ENCODE measurements around the gene RBBP4. TPM values are rescaled to one million over a fixed set of nuclear protein-coding genes. Genes with fewer than 3 reads are reported as not detected.
"Not testable (repeated sequence)": the region's sequence is repeated elsewhere in the genome, so short reads cannot be mapped to it uniquely, and the experiment has no call there.

Gene RBBP4
- total RNA-seq, 1 donor from 2014 or later: 325 TPM

DNA sequence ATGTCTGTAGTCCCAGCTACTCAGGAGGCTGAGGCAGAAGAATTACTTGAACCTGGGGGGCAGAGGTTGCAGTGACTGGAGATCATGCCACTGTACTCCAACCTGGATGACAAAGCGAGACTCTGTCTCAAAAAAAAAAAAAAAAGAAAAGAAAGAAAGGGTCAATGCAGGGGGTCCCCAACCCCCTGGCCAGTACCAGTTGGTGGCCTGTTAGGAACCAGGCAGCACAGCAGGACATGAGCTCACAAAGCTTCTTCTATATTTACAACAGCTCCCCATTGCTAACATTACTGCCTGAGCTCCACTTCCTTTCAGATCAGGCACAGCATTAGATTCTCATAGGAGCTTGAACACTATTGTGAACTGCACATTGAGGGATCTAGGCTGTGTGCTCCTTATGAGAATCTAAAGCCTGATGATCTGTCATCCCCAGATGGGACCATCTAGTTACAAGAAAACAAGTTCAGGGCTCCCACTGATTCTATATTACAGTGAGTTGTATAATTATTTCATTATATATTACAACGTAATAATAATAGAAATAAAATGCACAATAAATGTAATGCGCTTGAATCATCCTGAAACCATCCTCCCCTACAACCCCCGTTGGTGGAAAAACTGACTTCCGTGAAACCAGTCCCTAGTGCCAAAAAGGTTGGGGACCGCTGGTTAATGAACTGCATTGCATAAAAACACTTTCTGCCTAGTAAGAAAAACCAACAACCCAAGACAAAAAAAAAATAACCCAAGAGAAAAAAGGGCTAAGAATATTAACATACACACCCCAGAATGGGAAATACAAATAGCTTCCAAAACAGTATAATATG, 3.5 kb upstream of the RBBP4 start:
- intact Hi-C loops (cut with micrococcal nuclease): no loop called here
- Mint-ChIP-seq H3K27ac (peak overlapping the region; percentile 34), H3K36me3 (ENCODE audit: low read depth) (peaks cover 31% of the 10 kb centered on the region), H3K27me3 (ENCODE audit: low read depth) (no peaks in the 10 kb centered on the region), H3K9me3 (no peaks in the 10 kb centered on the region), H3K4me3 (ENCODE audit: low read depth) (peak overlapping the region; percentile 76), H3K4me1 (ENCODE audit: low read depth) (peaks cover 21% of the 10 kb centered on the region)
- DNase-seq (ENCODE audit: low spot score): no peak

DNA sequence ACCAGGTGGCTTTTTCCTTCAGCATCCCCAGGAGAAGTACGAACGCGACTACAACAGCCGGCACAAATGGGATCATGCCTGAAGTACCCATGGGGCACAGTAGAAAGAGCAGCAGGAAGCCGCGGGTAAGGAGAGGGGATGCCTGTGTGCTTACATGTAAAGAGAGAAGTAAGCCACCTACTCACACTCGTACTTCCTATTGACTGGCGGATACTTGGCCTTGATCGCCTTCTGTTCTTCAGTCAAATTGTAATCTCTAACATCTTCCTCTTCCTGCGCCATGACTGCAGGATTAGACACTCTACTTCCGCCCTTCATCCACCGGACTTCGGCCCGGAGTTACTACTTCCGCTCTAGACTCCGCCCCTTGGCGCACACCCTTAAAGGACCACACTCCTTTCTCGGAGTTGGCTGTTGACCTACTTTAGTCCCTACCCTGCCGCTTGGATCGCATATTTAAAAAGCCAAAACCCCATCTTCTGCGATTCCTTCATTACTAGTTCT, 708 bp upstream of the RBBP4 start, which contains the start of gene ZBTB8OS:
ZBTB8OS (minus strand) TSS at position 303 of the 504 bp plus-strand sequence; CDS start at position 282, 21 bp downstream.
- H3K4me3 Mint-ChIP-seq (ENCODE audit: low read depth): peak within 1 kb of the TSS; percentile 93
- intact Hi-C loops (cut with micrococcal nuclease): loop anchor here (1.0 to 2.0 kb wide), 6 partner anchors 27 to 578 kb away; partner anchors contain the start of genes S100PBP, TMEM39B, TXLNA and YARS1
- peaks cover 33% of the 10 kb centered on the region for H3K4me1 Mint-ChIP-seq (ENCODE audit: low read depth)
- H3K27me3 Mint-ChIP-seq (ENCODE audit: low read depth): no peaks in the 10 kb centered on the region
- peak; percentile 86 for DNase-seq (ENCODE audit: low spot score)
- peaks cover 51% of the 10 kb centered on the region for H3K36me3 Mint-ChIP-seq (ENCODE audit: low read depth)
- peak within 1 kb of the TSS; percentile 100 for H3K27ac Mint-ChIP-seq
- H3K9me3 Mint-ChIP-seq: no peaks in the 10 kb centered on the region

DNA sequence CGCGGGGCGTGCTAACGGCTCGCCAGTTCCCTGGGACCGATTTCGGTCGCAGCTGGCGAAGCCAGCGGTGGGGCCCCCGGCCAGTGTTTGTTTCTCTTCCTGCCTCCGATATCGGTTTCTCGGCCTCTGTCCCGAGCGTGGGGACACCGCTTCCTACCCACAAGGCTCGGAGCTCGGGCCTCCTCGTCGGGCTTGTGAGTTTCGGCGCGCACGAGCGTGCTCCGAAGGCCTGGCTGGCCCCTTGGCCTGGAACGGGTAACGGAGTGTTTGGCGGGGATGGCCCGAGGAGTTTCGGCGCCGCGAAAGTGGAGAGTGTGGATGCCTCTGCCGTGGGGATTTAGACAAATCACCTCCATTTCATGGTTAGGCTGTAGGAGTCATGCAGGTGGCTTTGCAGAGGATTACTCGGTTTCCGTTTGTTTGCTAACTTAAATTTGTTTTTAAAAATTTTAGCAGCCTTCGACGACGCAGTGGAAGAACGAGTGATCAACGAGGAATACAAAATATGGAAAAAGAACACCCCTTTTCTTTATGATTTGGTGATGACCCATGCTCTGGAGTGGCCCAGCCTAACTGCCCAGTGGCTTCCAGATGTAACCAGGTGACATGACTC, 559 bp downstream of the RBBP4 start:
- peak overlapping the region; percentile 93 for H3K4me3 Mint-ChIP-seq (ENCODE audit: low read depth)
- no peaks in the 10 kb centered on the region for H3K27me3 Mint-ChIP-seq (ENCODE audit: low read depth)

DNA sequence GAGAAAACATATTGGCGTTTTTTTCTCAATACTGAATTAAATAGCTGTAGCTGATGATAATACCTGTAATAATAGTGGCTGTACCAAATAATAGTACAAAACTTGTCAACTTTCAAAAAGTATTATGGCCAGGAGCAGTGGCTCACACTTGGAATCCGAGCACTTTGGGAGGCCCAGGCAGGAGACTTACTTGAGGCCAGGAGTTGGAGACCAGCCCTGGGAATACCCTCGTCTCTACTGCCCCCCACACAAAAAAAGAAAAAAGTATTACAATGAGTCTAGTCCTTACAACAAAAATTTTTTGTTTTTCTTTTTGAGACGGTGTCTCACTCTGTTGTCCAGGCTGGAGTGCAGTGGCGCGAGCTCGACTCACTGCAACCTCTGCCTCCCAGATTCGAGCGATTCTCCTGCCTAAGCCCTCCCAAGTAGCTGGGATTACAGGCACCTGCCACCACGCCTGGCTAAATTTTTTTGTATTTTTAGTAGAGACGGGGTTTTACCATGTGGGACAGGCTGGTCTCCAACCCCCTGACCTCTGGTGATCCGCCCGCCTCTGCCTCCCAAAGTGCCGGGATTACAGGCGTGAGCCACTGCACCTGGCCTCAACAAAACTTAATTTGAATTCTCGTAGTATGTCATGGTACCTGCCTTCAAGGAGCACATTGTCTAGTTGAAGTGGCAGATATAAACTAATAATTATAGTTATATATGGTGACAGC, 1.4 kb downstream of the RBBP4 start:
- Mint-ChIP-seq H3K9me3 (no peaks in the 10 kb centered on the region), H3K36me3 (ENCODE audit: low read depth) (peaks cover 63% of the 10 kb centered on the region), H3K4me1 (ENCODE audit: low read depth) (peaks cover 41% of the 10 kb centered on the region), H3K27me3 (ENCODE audit: low read depth) (no peaks in the 10 kb centered on the region), H3K4me3 (ENCODE audit: low read depth) (peak overlapping the region; percentile 93), H3K27ac (peak overlapping the region; percentile 100)
- DNase-seq (ENCODE audit: low spot score): no peak
- intact Hi-C loops (cut with micrococcal nuclease): no loop called here

More for the DNA sequence above, 559 bp downstream of the RBBP4 start:
- H3K27ac Mint-ChIP-seq: peak overlapping the region; percentile 100
- peaks cover 54% of the 10 kb centered on the region for H3K36me3 Mint-ChIP-seq (ENCODE audit: low read depth)
- intact Hi-C loops (cut with micrococcal nuclease): loop anchor here (2.0 kb wide), 4 partner anchors 29 to 473 kb away; partner anchors contain the start of genes S100PBP, TXLNA and YARS1
- H3K4me1 Mint-ChIP-seq (ENCODE audit: low read depth): peaks cover 38% of the 10 kb centered on the region
- no peak for DNase-seq (ENCODE audit: low spot score)
- H3K9me3 Mint-ChIP-seq: no peaks in the 10 kb centered on the region

- no peak for DNase-seq (ENCODE audit: low spot score)
- H3K9me3 Mint-ChIP-seq: no peaks in the 10 kb centered on the region
- intact Hi-C loops (cut with micrococcal nuclease): no loop called here
- no peaks in the 10 kb centered on the region for H3K27me3 Mint-ChIP-seq (ENCODE audit: low read depth)
- no peak overlapping the region for H3K27ac Mint-ChIP-seq
- H3K4me1 Mint-ChIP-seq (ENCODE audit: low read depth): peaks cover 21% of the 10 kb centered on the region
- no peak overlapping the region for H3K4me3 Mint-ChIP-seq (ENCODE audit: low read depth)
- peaks cover 73% of the 10 kb centered on the region for H3K36me3 Mint-ChIP-seq (ENCODE audit: low read depth)
Measured at GRCh38 chr1:32659581-32659980, 8.6 kb downstream of the RBBP4 start.

GRCh38 chr1:32665915-32666314, 14.9 kb downstream of the RBBP4 start:
- H3K4me3 Mint-ChIP-seq (ENCODE audit: low read depth): no peak overlapping the region
- no peaks in the 10 kb centered on the region for H3K27me3 Mint-ChIP-seq (ENCODE audit: low read depth)
- no peaks in the 10 kb centered on the region for H3K9me3 Mint-ChIP-seq
- DNase-seq (ENCODE audit: low spot score): no peak
- peaks cover 5% of the 10 kb centered on the region for H3K4me1 Mint-ChIP-seq (ENCODE audit: low read depth)
- peaks cover 68% of the 10 kb centered on the region for H3K36me3 Mint-ChIP-seq (ENCODE audit: low read depth)
- intact Hi-C loops (cut with micrococcal nuclease): no loop called here
- no peak overlapping the region for H3K27ac Mint-ChIP-seq

DNA sequence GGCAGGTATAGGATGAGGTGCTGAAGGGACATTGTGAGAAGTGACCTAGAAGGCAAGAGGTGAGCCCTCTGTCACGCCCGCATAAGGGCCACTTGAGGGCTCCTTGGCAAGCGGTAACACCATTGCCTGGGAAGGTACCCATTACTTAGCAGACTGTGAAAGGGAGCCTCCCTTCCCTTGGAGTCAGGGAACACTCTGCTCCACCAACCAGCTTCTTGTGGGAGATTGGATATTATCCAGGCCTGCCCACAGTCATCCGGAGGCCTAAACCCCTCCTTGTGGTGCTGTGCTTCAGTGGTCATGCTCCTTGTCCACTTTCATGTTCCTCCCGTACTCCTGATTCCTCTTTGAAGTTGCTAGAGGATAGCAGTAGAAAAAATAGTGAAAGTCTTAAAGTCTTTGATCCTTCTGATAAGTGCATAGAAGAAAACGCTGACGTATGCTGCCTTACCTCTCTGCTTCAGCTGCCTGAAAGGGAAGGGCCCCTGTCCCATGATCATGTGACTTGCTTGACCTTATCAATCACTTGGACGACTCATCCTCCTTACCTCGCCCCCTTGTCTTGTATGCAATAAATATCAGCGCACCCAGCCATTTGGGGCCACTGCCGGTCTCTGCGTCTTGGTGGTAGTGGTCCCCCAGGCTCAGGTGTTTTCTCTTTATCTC, 16.0 kb downstream of the RBBP4 start:
- Mint-ChIP-seq H3K27ac (no peak overlapping the region), H3K36me3 (ENCODE audit: low read depth) (peaks cover 66% of the 10 kb centered on the region), H3K4me1 (ENCODE audit: low read depth) (peaks cover 5% of the 10 kb centered on the region), H3K9me3 (no peaks in the 10 kb centered on the region), H3K27me3 (ENCODE audit: low read depth) (no peaks in the 10 kb centered on the region), H3K4me3 (ENCODE audit: low read depth) (no peak overlapping the region)
- intact Hi-C loops (cut with micrococcal nuclease): no loop called here
- no peak for DNase-seq (ENCODE audit: low spot score)

- DNase-seq (ENCODE audit: low spot score); H3K27me3 Mint-ChIP-seq (ENCODE audit: low read depth); intact Hi-C loops (cut with micrococcal nuclease); H3K4me1 Mint-ChIP-seq (ENCODE audit: low read depth); H3K4me3 Mint-ChIP-seq (ENCODE audit: low read depth); H3K9me3 Mint-ChIP-seq; H3K27ac Mint-ChIP-seq: not testable (repeated sequence)
- peaks cover 77% of the 10 kb centered on the region for H3K36me3 Mint-ChIP-seq (ENCODE audit: low read depth)
Measured at GRCh38 chr1:32668716-32669115, 17.7 kb downstream of the RBBP4 start.

GRCh38 chr1:32676945-32677344, 25.9 kb downstream of the RBBP4 start:
- no peak overlapping the region for H3K27ac Mint-ChIP-seq
- intact Hi-C loops (cut with micrococcal nuclease): no loop called here
- H3K27me3 Mint-ChIP-seq (ENCODE audit: low read depth): no peaks in the 10 kb centered on the region
- no peak overlapping the region for H3K4me3 Mint-ChIP-seq (ENCODE audit: low read depth)
- no peaks in the 10 kb centered on the region for H3K9me3 Mint-ChIP-seq
- peaks cover 7% of the 10 kb centered on the region for H3K4me1 Mint-ChIP-seq (ENCODE audit: low read depth)
- DNase-seq (ENCODE audit: low spot score): no peak
- peaks cover 81% of the 10 kb centered on the region for H3K36me3 Mint-ChIP-seq (ENCODE audit: low read depth)

- intact Hi-C loops (cut with micrococcal nuclease); H3K27ac Mint-ChIP-seq: not testable (repeated sequence)
Measured at GRCh38 chr1:32679993-32680392, 29.0 kb downstream of the RBBP4 start.

GRCh38 chr1:32680642-32681041, 29.6 kb downstream of the RBBP4 start:
- intact Hi-C loops (cut with micrococcal nuclease): no loop called here
- H3K27me3 Mint-ChIP-seq (ENCODE audit: low read depth): no peaks in the 10 kb centered on the region
- H3K36me3 Mint-ChIP-seq (ENCODE audit: low read depth): peaks cover 73% of the 10 kb centered on the region
- peaks cover 15% of the 10 kb centered on the region for H3K4me1 Mint-ChIP-seq (ENCODE audit: low read depth)
- no peak overlapping the region for H3K27ac Mint-ChIP-seq
- DNase-seq (ENCODE audit: low spot score): no peak
- H3K9me3 Mint-ChIP-seq: no peaks in the 10 kb centered on the region
- no peak overlapping the region for H3K4me3 Mint-ChIP-seq (ENCODE audit: low read depth)

More at GRCh38 chr1:32679993-32680392, 29.0 kb downstream of the RBBP4 start:
- H3K4me3 Mint-ChIP-seq (ENCODE audit: low read depth); H3K9me3 Mint-ChIP-seq; DNase-seq (ENCODE audit: low spot score); H3K27me3 Mint-ChIP-seq (ENCODE audit: low read depth): not testable (repeated sequence)
- Mint-ChIP-seq H3K36me3 (ENCODE audit: low read depth) (peaks cover 75% of the 10 kb centered on the region), H3K4me1 (ENCODE audit: low read depth) (peaks cover 15% of the 10 kb centered on the region)

GRCh38 chr1:32681509-32681908, 30.5 kb downstream of the RBBP4 start:
- no peak for DNase-seq (ENCODE audit: low spot score)
- Mint-ChIP-seq H3K27ac (no peak overlapping the region), H3K27me3 (ENCODE audit: low read depth) (no peaks in the 10 kb centered on the region), H3K4me1 (ENCODE audit: low read depth) (peaks cover 15% of the 10 kb centered on the region), H3K4me3 (ENCODE audit: low read depth) (no peak overlapping the region), H3K36me3 (ENCODE audit: low read depth) (peaks cover 75% of the 10 kb centered on the region), H3K9me3 (no peaks in the 10 kb centered on the region)
- intact Hi-C loops (cut with micrococcal nuclease): no loop called here

Data from activated T-helper 2 cell treated with anti-CD3 and anti-CD28 coated beads, Interferon-gamma antibody, Interleukin-2, Interleukin-4, amounts not matched to agents 10 μg/mL and 5 μg/mL and 100 μg/mL, durations not matched to agents 14 hours and 24 hours and 36 hours (primary cell).